ENCODE measurements around the gene LRRC45. TPM values are rescaled to one million over a fixed set of nuclear protein-coding genes. Genes with fewer than 3 reads are reported as not detected.

Gene LRRC45
- total and polyA plus RNA-seq, 9 of the 15 experiments (the other 6 are each of a cell fraction or from before 2014, with no cell fraction given): 3.5 to 21.5 (median 11.2) TPM; not detected in 2

GRCh38 chr17:82049521-82049971, 26.4 kb downstream of the LRRC45 start:
- peaks cover 6 to 76% of the 10 kb centered on the region in 2 experiments; a peak in 3 of 5 replicates for H3K4me1 ChIP-seq (replicated peaks in 1 of 2; ENCODE audit: control insufficient read depth in 2 of 2, insufficient read depth in 2 of 2, low read length in 2 of 2)
- peak overlapping the region in 1 of 2 experiments; percentile 97; a peak in 2 of 4 replicates for H3K9ac ChIP-seq (ENCODE audit: insufficient read depth in 1 of 2, low read depth in 2 of 2, low read length in 2 of 2)
- no TSS peak for BruUV-seq (replicated peaks)
- H2AFZ ChIP-seq (ENCODE audit: low read depth, low read length): no peak overlapping the region
- POLR2A ChIA-PET: interaction anchor here (0.6 to 1.0 kb wide), 3 partner anchors 12 to 53 kb away, joined by 3 read pairs; partner anchors contain the start of gene DCXR
- CTCF ChIA-PET (ENCODE audit: low intra/inter-chr PET ratio): no interaction called here
- ATAC-seq (no peak), FAIRE-seq (no peak), DNase-seq (ENCODE audit: extremely low read depth in 1 of 4, low spot score in 3 of 4) (peak in 1 of 4 experiments; percentile 8)
- 97% methylated on average over 13 of the region's 16 CpGs for WGBS (ENCODE audit: insufficient coverage, low coverage, missing lambda C conversion rate)
- H3K27me3 ChIP-seq (ENCODE audit: control insufficient read depth in 2 of 2, insufficient read depth in 2 of 2, low read length in 2 of 2): no peaks in the 10 kb centered on the region
- no peak for TF ChIP-seq GTF2F1 (IDR thresholded peaks at IDR 0.05; ENCODE audit: low read depth, low read length)
- no peak for TF ChIP-seq CHAMP1 (IDR thresholded peaks at IDR 0.05)
- TF ChIP-seq ZNF134 (CRISPR knock-in tag; conservative IDR thresholded peaks at IDR 0.05): no peak
- TF ChIP-seq TEAD1 (CRISPR knock-in tag; IDR thresholded peaks at IDR 0.05): no peak
- TF ChIP-seq ARID3A (IDR thresholded peaks at IDR 0.05; ENCODE audit: borderline replicate concordance, low read depth, low read length): no peak
- TF ChIP-seq VEZF1 (CRISPR knock-in tag; IDR thresholded peaks at IDR 0.05): no peak
- H3K4me2 ChIP-seq (ENCODE audit: insufficient read depth, low read length): no peak overlapping the region
- in situ Hi-C loops (cut with MboI) (no loop called here), intact Hi-C loops (cut with micrococcal nuclease) (no loop called here)
- H3K9me3 ChIP-seq (replicated peaks; ENCODE audit: control insufficient read depth, insufficient read depth, low read depth, low read length): no peaks in the 10 kb centered on the region
- peaks cover 28% of the 10 kb centered on the region for H3K79me2 ChIP-seq (ENCODE audit: control insufficient read depth, insufficient read depth, low read length)
- H3K9me1 ChIP-seq (ENCODE audit: control insufficient read depth, insufficient read depth, low read length): peaks cover 2% of the 10 kb centered on the region
- H4K20me1 ChIP-seq (replicated peaks; ENCODE audit: control insufficient read depth, insufficient read depth, low read length): 0 out of 2 replicates have a peak, but pooled peaks cover 4% of the 10 kb centered on the region
- H3K4me3 ChIP-seq: no peak overlapping the region
- no peak overlapping the region for H3K27ac ChIP-seq (ENCODE audit: extremely low read depth, low read depth, low read length)
- peaks cover 54% of the 10 kb centered on the region; the same call in 2 of the 3 replicates for H3K36me3 ChIP-seq (ENCODE audit: control insufficient read depth, insufficient read depth, low read length)
